ENCODE data around the gene CSMD2. TPM values are rescaled to one million over a fixed set of nuclear protein-coding genes. Genes with fewer than 3 reads are reported as not detected.

CSMD2 gene
- total RNA-seq, 1 experiment from 2014 or later = 0.22 TPM

DNA sequence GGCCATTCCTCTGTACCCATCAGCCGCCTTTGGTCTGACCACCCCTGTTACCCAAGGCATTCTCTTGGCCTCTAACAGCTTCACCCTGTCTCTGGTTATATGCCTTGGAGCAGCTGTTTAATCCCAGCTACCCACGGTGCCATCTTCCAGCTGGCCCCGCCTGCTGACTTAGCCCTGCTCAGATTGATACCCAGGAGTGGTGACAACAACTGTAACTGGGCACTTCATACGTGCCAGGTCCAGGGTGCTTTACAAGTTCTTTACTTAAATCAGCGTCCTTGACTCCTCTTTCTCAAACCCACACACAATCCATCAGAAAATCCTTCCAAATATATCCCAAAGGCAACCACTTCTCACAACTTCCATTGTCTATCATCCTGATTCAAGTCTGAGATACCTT is 338.3 kb downstream of the CSMD2 start:
- TF ChIP-seq SRF (IDR thresholded peaks at IDR 0.05; ENCODE audit: low read depth) (no peak), SP1 (IDR thresholded peaks at IDR 0.05; ENCODE audit: low read depth) (no peak), POLR2AphosphoS5 (IDR thresholded peaks at IDR 0.05; ENCODE audit: low read depth, low read length) (no peak), YY1 (IDR thresholded peaks at IDR 0.05; ENCODE audit: extremely low read depth, insufficient replicate concordance, low read depth, low read length) (no peak), ZBTB33 (IDR thresholded peaks at IDR 0.05; ENCODE audit: extremely low read depth, insufficient replicate concordance, low read length) (no peak), EGR1 (IDR thresholded peaks at IDR 0.05; ENCODE audit: low read depth) (no peak), CEBPB (IDR thresholded peaks at IDR 0.05; ENCODE audit: low read depth) (no peak), FOSL1 (IDR thresholded peaks at IDR 0.05; ENCODE audit: low read depth) (no peak), ZNF274 (IDR thresholded peaks at IDR 0.05; ENCODE audit: low read depth, low read length) (no peak), CBX3 (IDR thresholded peaks at IDR 0.05; ENCODE audit: low read depth) (no peak), RAD21 (IDR thresholded peaks at IDR 0.05; ENCODE audit: low read depth) (no peak), SIN3A (IDR thresholded peaks at IDR 0.05; ENCODE audit: low read depth) (no peak), POLR2A (IDR thresholded peaks at IDR 0.05; ENCODE audit: borderline replicate concordance, extremely low read depth, insufficient read depth, insufficient read length) (no peak), EZH2phosphoT487 (IDR thresholded peaks at IDR 0.05; ENCODE audit: borderline replicate concordance) (no peak), ZFX (IDR thresholded peaks at IDR 0.05) (no peak)
- TF ChIP-seq, protein P1, sequence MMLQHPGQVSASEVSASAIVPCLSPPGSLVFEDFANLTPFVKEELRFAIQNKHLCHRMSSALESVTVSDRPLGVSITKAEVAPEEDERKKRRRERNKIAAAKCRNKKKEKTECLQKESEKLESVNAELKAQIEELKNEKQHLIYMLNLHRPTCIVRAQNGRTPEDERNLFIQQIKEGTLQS (IDR thresholded peaks at IDR 0.05) = no peak
- TF ChIP-seq, protein P2, sequence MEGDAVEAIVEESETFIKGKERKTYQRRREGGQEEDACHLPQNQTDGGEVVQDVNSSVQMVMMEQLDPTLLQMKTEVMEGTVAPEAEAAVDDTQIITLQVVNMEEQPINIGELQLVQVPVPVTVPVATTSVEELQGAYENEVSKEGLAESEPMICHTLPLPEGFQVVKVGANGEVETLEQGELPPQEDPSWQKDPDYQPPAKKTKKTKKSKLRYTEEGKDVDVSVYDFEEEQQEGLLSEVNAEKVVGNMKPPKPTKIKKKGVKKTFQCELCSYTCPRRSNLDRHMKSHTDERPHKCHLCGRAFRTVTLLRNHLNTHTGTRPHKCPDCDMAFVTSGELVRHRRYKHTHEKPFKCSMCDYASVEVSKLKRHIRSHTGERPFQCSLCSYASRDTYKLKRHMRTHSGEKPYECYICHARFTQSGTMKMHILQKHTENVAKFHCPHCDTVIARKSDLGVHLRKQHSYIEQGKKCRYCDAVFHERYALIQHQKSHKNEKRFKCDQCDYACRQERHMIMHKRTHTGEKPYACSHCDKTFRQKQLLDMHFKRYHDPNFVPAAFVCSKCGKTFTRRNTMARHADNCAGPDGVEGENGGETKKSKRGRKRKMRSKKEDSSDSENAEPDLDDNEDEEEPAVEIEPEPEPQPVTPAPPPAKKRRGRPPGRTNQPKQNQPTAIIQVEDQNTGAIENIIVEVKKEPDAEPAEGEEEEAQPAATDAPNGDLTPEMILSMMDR (IDR thresholded peaks at IDR 0.05 in 2 of 3, conservative IDR thresholded peaks at IDR 0.05 in 1 of 3; ENCODE audit: borderline replicate concordance in 1 of 3, insufficient read depth in 1 of 3, low read depth in 2 of 3, low read length in 2 of 3) = no peak
- no peak for ATAC-seq

More for the DNA sequence above, 338.3 kb downstream of the CSMD2 start:
- Histone ChIP-seq H3K27ac (ENCODE audit: low read depth, low read length) (no peak overlapping the region), H3K4me3 (replicated peaks in 1 of 2; ENCODE audit: low read depth in 1 of 2, low read length in 2 of 2) (no peak overlapping the region), H3K9me3 (ENCODE audit: control insufficient read depth in 1 of 2, insufficient read depth in 1 of 2, low read depth in 1 of 2, low read length in 2 of 2) (no peaks in the 10 kb centered on the region), H3K79me2 (ENCODE audit: insufficient read depth, low read length) (no peaks in the 10 kb centered on the region), H3K4me2 (ENCODE audit: low read length) (no peak overlapping the region), H2AFZ (ENCODE audit: low read depth, low read length, poor library complexity, severe bottlenecking) (no peak overlapping the region), H3K9me2 (ENCODE audit: insufficient read depth) (no peaks in the 10 kb centered on the region), H3K27me3 (ENCODE audit: insufficient read depth, low read length) (peaks cover 17% of the 10 kb centered on the region), H3K9ac (ENCODE audit: low read length) (no peak overlapping the region), H3K4me1 (ENCODE audit: control insufficient read depth in 1 of 2, insufficient read depth in 2 of 2, low read length in 2 of 2) (no peaks in the 10 kb centered on the region), H3K36me3 (ENCODE audit: control insufficient read depth in 1 of 2, insufficient read depth in 2 of 2, low read length in 2 of 2) (no peaks in the 10 kb centered on the region), H4K20me1 (ENCODE audit: insufficient read depth) (no peaks in the 10 kb centered on the region)
- ChIA-PET CTCF (no interaction called here), RAD21 (ENCODE audit: low non-redundant PET in 1 of 2, low total read pairs in 2 of 2, uncharacterized antibody in 2 of 2, unreplicated experiment in 2 of 2) (no interaction called here), POLR2A (no interaction called here)
- DNase-seq (ENCODE audit: low read depth, low spot score) = no peak
- intact Hi-C loops (cut with micrococcal nuclease) = no loop called here
- BruUV-seq (replicated peaks) = no TSS peak
